Rectal smooth muscle tissue (tissue), 1 donor: ENCODE results near the gene MPG.

Experiments used
- H3K27ac ChIP-seq: one replicate; pipeline ENCODE4 v1.7.0; 2013; ENCODE audit warnings: low read depth, low read length, inconsistent platforms
- H3K27me3 ChIP-seq: one replicate; pipeline ENCODE4 v1.7.0; 2013; ENCODE audit warnings: low read length; ENCODE audit not compliant: control insufficient read depth, insufficient read depth
- H3K36me3 ChIP-seq: one replicate; pipeline ENCODE4 v1.7.0; 2013; ENCODE audit warnings: low read length; ENCODE audit not compliant: control insufficient read depth, insufficient read depth
- H3K4me1 ChIP-seq: one replicate; pipeline ENCODE4 v1.7.0; 2013; ENCODE audit warnings: low read length; ENCODE audit not compliant: control insufficient read depth, insufficient read depth
- H3K4me3 ChIP-seq: one replicate; pipeline ENCODE4 v1.7.0; 2013; ENCODE audit warnings: low read length
- H3K9ac ChIP-seq: one replicate; pipeline ENCODE4 v1.7.0; 2013; ENCODE audit warnings: low read length

MPG gene

DNA sequence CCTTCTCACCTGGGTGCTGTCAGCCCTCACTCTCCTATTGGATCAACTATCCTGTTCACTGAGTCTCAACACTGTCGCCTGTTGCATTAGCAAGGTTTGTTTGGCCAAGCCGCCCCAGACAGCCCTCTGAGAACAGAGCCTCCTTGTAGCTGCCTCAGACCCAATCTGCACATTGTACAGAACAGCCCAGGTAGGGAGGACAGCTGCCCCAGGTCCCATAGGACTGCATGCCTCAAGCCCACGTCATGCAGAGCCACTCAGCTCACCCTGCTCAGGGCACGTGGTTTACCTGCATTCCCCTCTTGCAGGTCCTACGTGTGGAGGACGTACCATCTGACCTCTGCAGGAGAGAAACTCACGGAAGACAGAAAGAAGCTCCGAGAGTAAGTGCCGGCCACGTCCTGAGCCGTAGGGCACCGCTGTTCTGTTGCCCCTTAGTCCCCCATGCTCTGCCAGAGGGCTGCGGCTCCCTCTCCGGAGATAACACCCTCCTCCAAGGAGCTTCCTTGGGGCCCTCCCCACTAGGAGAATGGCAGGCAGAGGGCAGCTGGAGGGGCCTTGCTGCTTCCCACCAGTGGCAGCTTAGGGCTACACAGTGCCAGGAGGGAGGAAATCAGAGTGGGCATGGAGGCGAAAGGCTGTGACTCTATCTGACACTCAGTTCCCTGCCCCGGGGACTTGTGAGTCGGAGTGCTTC is 21.6 kb upstream of the MPG start:
- Histone ChIP-seq H3K27me3 (no peaks in the 10 kb centered on the region), H3K9ac (no peak overlapping the region), H3K4me3 (no peak overlapping the region), H3K27ac (no peak overlapping the region), H3K36me3 (peaks cover 28% of the 10 kb centered on the region), H3K4me1 (peaks cover 7% of the 10 kb centered on the region)

DNA sequence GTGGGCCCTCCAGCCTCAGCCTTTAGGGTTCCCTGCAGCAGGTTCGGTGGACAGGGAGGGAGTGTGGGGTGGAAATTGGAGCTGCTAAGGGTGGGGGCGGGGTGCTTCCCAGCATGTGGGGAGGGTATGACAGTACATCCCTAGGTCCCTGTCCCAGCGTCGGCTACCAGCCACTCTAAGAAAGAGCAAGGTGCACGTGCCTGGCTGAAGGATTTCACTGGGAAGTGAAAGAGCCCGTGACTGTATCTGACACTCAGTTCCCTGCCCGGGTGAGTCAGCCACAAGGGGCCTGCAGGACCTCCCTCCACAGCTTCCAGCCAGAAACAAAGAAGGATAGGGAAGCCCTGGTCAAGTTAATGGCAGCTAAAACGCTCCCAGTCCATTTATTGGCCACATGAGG is 20.3 kb upstream of the MPG start:
- H3K36me3 ChIP-seq, result peaks cover 28% of the 10 kb centered on the region
- H3K27ac ChIP-seq, result no peak overlapping the region
- H3K4me3 ChIP-seq, result no peak overlapping the region
- H3K4me1 ChIP-seq, result peaks cover 6% of the 10 kb centered on the region
- H3K9ac ChIP-seq, result no peak overlapping the region
- no peaks in the 10 kb centered on the region for H3K27me3 ChIP-seq

DNA sequence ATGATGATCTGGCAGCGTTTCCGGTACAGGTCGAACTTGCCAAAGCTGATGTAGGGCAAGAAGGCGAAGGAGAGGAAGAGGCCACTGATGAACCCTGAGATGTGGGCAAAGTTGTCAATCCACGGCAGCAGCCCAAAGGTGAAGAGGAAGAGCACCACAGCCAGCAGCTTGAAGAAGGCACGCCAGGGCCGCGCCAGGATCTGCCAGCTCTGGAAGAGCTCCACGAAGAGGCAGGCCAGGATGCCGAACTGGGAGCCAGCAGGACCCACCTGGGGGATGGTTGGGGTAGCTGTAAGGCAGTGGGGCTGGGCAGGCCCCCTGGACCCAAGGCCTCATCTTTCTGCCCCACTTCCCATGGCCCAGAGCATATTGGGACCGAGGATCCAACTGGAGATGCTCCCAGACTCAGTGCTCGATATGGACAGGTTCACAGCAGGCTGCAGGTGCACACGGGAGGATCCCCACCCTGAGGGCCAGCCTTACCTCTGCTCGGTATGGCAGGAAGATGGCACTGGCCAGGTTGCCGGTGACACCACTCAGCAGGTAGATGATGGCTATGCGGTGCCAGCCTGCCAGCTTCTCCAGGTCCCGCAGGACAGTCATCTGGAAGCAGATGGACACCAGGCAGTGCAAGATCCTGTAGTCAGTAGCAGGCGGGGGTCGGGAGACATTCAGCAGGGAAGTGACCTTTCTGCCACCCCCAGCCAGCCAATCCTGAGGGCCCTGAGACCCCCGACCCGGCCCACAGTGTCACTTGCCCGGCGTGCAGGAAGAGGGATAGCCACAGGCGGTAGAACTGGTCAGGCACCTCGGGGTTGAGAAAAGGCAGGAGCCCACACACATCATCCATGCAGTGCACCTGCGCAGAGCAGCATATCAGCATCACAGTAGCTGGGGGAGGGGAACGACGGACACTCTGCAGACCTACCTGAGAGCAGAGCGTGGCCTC is 19.3 kb upstream of the MPG start:
- Histone ChIP-seq H3K36me3 (peaks cover 32% of the 10 kb centered on the region), H3K4me3 (no peak overlapping the region), H3K4me1 (peaks cover 4% of the 10 kb centered on the region), H3K27me3 (no peaks in the 10 kb centered on the region), H3K27ac (no peak overlapping the region), H3K9ac (no peak overlapping the region)

DNA sequence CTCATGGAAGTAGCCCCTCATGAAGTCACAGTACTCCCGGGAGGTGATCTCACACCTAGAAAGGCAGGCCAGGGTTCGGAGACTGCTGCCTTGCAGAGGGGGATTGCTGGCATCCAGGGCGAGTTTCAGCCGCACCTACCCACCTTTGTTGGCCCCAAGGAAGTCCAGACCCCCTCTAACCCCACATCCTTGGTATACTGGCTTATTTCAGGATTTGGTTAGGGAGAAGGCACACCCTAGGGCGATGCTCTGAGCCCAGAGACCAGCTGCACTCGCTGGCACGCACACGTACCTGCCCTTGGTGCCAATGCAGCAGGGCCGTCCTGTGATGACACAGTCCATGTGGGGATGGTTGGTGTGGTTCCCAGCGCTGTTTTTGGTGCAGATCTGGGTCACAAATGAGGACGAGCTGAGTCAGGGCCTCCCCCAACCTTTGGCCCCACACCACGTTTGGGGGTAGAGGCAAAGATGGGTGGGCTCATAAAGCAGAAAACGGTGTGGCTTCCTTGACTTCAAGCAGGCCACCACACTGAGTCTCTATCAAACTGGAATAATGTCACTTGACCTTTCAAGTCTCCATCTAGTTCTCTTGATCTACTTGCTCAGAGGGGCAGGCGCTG is 18.5 kb upstream of the MPG start:
- no peaks in the 10 kb centered on the region for H3K4me1 ChIP-seq
- H3K36me3 ChIP-seq, result peaks cover 36% of the 10 kb centered on the region
- no peaks in the 10 kb centered on the region for H3K27me3 ChIP-seq
- H3K9ac ChIP-seq, result no peak overlapping the region
- H3K27ac ChIP-seq, result no peak overlapping the region
- H3K4me3 ChIP-seq, result no peak overlapping the region

DNA sequence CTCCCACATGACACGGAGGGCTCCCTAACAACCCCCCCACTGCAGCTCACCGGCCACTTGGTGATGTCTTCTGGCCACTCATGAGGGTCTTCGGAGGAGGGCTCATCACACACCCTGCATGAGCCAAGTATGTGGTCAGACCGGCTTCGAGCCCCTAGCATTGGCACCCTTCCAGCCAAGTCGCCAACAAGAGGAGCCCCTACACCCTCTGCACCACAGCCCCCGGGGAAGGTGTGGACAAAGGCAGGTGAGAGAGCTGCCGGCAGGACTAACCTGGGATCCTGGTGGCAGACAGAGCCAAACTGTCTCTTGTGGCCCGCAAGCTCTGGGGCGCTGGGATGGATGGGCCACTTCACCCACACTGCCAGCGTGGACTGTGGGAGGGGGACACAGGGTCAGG is 17.9 kb upstream of the MPG start:
- Histone ChIP-seq H3K4me1 (no peaks in the 10 kb centered on the region), H3K36me3 (peaks cover 39% of the 10 kb centered on the region), H3K4me3 (no peak overlapping the region), H3K27me3 (no peaks in the 10 kb centered on the region), H3K9ac (no peak overlapping the region), H3K27ac (no peak overlapping the region)

DNA sequence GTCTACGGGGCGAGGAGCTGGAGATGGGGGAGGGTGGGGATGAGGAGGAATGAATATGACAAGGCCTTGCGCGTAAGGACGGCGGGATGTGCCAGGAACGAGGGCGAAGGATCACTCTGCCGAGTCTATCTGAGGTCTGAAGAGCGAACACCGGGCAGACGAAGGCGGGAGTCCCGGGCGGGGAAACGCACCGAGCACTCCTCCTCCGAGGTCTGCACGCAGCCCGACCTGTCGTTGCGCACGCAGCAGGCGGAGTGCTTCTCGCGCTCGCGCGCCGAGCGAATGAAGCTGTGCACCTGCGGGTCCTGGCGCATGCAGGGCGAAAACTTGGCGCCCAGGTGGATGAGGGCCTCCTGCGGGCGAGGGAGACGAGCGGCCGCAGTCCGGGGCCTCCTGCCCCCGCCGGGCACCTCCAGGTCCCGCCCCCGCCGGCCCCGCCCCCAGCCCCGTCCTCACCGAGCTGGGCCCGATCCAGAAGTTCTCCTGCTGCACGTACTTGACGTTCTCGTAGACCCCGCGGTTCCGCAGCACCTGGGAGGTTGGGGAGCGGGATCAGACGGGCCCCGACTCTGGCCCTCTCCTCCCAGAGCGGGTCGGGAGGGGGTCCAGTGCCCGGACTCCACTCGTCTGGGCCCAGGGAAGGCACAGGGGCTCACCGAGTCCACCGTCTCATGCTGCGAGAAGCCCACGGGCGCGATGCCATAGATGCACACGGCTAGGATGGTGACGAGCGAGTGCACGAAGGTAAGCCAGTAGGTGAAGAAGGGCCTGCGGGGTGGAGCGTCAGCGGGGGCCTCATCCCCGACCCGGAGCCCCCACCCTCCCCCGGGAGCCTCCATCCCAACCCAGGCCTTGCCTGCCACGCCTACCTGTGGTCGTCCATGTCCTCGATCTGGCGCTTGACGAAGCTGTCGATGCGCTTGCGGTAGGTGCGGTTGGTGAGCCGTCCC is 16.8 kb upstream of the MPG start:
- Histone ChIP-seq H3K9ac (no peak overlapping the region), H3K36me3 (peaks cover 32% of the 10 kb centered on the region), H3K27ac (no peak overlapping the region), H3K27me3 (no peaks in the 10 kb centered on the region), H3K4me3 (no peak overlapping the region), H3K4me1 (no peaks in the 10 kb centered on the region)

DNA sequence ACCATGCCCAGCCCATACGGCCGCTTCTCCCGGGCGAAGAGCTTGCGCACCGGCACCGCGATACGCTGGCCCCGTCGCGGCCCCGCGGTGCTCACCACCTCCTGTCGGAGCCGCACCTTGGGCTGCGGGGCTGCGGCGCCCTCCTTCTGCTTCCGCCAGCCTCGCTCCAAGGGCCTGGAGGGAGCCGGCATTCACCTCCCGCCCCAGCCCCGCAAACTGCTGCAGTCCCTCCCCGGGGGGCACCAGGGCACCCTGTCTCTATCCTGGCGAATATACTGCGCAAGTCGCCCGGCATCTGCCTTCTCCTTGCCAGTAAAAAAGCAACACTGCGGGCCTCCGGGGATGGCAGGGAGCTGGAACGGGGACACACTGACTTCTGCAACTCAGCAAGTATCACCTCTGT is 16.1 kb upstream of the MPG start:
- H3K36me3 ChIP-seq, result peaks cover 27% of the 10 kb centered on the region
- H3K4me1 ChIP-seq, result no peaks in the 10 kb centered on the region
- no peaks in the 10 kb centered on the region for H3K27me3 ChIP-seq
- no peak overlapping the region for H3K9ac ChIP-seq
- no peak overlapping the region for H3K27ac ChIP-seq
- H3K4me3 ChIP-seq, result no peak overlapping the region

DNA sequence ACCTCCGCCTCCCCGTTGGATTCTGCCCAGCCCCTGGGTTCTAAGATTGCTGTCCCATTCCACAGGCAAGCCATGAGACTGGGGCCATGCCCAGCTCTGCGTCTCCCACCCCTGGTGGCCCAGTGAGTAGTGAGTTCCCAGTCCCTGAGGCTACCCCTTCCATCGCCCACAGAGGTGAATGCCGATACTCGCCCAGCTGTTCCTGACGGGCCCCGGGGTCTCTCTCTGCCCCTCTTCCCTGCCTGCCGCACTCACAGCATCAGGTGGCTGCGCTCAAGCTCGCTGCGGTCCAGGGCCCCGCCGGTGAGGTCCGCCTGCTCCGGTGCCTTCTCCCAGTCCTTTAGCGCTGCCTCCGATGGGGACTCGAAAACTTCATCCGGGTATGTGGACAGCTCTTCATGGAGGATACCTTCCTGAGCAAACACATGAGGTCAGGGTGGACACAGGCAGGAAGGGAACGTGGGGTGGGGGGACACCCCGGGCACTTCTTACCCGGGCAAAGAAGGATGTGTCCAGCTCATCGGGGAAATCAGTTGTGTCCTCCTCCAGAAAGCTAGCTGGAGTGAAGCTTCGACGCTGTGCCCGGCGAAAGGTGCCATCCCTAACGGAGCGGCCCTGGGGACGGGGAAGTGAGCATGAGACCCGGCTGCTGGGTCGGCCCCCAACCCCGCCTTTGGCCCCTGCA is 15.6 kb upstream of the MPG start:
- Histone ChIP-seq H3K36me3 (peaks cover 27% of the 10 kb centered on the region), H3K9ac (no peak overlapping the region), H3K27ac (no peak overlapping the region), H3K4me1 (no peaks in the 10 kb centered on the region), H3K27me3 (no peaks in the 10 kb centered on the region), H3K4me3 (no peak overlapping the region)

DNA sequence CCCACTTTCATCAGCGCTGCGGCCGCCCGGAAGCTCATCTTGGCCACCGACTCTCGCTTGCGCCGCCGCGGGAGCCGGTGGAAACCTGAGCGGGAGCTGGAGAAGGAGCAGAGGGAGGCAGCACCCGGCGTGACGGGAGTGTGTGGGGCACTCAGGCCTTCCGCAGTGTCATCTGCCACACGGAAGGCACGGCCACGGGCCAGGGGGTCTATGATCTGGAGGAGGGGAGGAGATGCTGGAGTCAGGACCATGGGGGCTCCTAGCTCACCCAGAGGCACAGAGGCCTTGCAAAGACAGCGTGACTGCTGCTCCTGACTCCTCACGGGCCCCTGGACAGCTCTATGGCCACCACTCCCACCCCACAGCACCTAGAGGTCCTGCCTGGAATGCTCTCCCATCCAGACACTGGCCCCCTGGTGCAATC is 15.0 kb upstream of the MPG start:
- no peaks in the 10 kb centered on the region for H3K27me3 ChIP-seq
- H3K9ac ChIP-seq, result no peak overlapping the region
- no peak overlapping the region for H3K4me3 ChIP-seq
- no peaks in the 10 kb centered on the region for H3K4me1 ChIP-seq
- no peak overlapping the region for H3K27ac ChIP-seq
- peaks cover 25% of the 10 kb centered on the region for H3K36me3 ChIP-seq

DNA sequence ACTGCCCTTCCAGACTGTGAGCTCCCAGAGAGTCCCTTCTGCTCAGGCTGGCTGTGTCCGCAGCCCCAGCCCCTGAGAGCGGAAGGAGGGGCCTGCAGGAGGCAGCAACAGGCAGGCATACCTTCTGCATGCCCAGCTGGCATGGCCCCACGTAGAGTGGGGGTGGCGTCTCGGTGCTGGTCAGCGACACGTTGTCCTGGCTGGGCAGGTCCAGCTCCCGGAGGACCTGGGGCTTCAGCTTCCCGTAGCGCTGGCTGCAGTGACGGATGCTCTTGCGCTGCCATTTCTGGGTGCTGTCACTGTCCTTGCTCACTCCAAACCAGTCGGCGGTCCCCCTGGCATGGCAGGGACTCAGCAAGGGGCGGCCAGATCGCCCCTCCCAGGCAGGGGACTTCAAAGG is 14.6 kb upstream of the MPG start:
- no peak overlapping the region for H3K27ac ChIP-seq
- H3K9ac ChIP-seq, result no peak overlapping the region
- peaks cover 24% of the 10 kb centered on the region for H3K36me3 ChIP-seq
- no peak overlapping the region for H3K4me3 ChIP-seq
- no peaks in the 10 kb centered on the region for H3K27me3 ChIP-seq
- no peaks in the 10 kb centered on the region for H3K4me1 ChIP-seq

DNA sequence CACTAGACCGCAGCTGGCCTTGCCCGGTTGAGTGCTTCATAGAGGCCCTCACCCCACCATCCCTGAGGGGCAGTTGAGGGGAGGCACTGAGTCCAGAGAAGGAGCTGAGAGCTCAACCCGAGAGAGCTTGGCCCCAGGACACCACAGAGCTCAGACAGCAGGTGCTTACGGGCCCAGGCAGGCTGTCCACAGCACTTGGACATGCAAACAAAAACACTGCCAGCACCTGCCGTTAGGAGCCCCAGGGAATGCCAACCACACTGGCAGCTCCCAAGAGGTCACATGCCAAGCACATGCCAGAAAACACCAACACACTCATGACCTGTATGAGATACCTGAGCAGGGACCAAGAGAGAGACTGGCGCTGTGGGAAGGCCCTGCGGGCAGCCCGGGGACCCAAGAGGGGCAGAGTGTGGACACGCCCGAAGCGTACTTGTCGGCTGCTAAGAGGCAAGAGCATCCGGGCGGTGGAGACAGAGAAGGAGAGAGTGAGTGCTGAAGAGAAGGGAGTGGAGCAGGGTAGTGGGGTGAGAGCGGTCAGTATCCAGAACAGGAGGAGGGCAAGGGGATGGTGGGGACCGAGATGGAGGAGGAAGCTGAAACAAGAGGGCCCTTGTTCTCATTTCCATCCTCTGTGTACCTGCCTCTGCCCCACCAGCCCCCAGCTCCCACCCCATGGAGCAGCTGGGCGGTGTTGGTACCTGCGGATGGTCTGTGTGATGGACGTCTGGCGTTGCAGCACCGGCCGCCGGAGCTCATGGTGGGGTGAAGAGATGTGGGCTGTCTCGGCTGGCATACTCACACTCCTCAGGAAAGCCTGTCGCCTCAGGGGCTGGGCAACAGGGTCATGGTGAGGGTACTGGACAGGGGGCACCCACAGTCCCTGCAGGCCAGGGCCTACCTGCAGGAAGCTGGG is 13.8 kb upstream of the MPG start:
- no peak overlapping the region for H3K4me3 ChIP-seq
- peaks cover 18% of the 10 kb centered on the region for H3K36me3 ChIP-seq
- H3K4me1 ChIP-seq, result no peaks in the 10 kb centered on the region
- H3K27ac ChIP-seq, result no peak overlapping the region
- no peak overlapping the region for H3K9ac ChIP-seq
- H3K27me3 ChIP-seq, result no peaks in the 10 kb centered on the region
